Gastrocnemius medialis (tissue), 4 donors: ENCODE measurements around the gene TNRC18.

Source experiments
- POLR2A ChIP-seq, 2 donors: fragments of 450-650 bp; IDR thresholded peaks; one replicate each; pipeline ENCODE4 v1.6.1; 2017; ENCODE audit warnings: antibody characterized with exemption in 2 of 2, mild to moderate bottlenecking in 2 of 2, moderate library complexity in 2 of 2
- TF ChIP-seq, protein P1 (sequence below), 5 experiments: fragments of 450-650 bp in 3 of 5; fragments of 200-600 bp in 2 of 5; sonication (generic) in 2 of 5; IDR thresholded peaks in 4 of 5; conservative IDR thresholded peaks in 1 of 5; 1 replicate in 4 of 5; 2 replicates in 1 of 5; pipeline ENCODE4 v1.5.1; 2016 to 2019; ENCODE audit warnings: antibody characterized with exemption in 5 of 5, mild to moderate bottlenecking in 3 of 5, moderate library complexity in 3 of 5

DNA sequence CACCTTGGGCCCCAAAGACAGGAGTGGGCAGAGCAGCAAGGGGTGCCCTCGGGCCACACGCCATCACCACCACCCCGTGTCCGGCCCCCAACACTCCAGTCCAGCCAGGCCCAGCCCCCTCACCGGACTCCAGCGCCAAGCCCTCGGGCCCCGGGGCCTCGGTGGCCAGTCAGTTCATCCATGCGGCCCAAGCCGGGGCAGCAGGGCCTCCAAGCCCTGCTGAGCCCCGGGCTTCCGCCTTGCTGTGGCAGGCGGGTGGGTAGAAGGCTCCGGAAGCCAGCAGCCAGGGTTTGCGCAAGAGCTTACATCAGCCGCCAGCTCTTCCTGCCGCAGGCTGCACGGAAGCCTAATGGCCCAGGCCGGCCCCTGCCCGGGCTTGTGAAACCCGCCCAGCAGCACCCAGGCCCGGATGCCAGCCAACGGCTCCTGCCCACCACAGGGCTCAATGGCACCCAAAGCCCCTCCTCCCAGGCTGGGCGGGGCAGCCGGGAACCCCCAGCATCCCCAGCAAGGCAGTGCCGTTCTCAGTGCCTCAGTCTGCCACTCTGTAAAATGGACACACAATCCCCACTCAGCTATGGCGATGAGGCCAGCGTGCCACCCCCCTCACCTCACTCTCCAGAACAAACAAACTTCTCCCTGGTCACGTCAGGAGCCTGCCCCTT lies 26.5 kb downstream of the TNRC18 start:
- TF ChIP-seq, protein P1, sequence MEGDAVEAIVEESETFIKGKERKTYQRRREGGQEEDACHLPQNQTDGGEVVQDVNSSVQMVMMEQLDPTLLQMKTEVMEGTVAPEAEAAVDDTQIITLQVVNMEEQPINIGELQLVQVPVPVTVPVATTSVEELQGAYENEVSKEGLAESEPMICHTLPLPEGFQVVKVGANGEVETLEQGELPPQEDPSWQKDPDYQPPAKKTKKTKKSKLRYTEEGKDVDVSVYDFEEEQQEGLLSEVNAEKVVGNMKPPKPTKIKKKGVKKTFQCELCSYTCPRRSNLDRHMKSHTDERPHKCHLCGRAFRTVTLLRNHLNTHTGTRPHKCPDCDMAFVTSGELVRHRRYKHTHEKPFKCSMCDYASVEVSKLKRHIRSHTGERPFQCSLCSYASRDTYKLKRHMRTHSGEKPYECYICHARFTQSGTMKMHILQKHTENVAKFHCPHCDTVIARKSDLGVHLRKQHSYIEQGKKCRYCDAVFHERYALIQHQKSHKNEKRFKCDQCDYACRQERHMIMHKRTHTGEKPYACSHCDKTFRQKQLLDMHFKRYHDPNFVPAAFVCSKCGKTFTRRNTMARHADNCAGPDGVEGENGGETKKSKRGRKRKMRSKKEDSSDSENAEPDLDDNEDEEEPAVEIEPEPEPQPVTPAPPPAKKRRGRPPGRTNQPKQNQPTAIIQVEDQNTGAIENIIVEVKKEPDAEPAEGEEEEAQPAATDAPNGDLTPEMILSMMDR (IDR thresholded peaks at IDR 0.05 in 4 of 5, conservative IDR thresholded peaks at IDR 0.05 in 1 of 5): no peak
- peak in 1 of 2 donors; percentile 30 for TF ChIP-seq POLR2A (IDR thresholded peaks at IDR 0.05)
